Endothelial cell of umbilical vein (primary cell): ENCODE data around the gene GGTLC1. TPM values are rescaled to one million over a fixed set of nuclear protein-coding genes. Genes with fewer than 3 reads are reported as not detected.

Experiments used
- BruUV-seq: library from RNA; stranded (reverse); fragments of 400-500 nt; replicated peaks from 2 replicates; lab custom pipeline; 2021; lab: Mats Ljungman, UMichigan
- CTCF ChIA-PET: fragments of 300-600, 350-600 bp; sonication (Branson Sonifier 250); formaldehyde crosslinking; loops from one replicate; lab custom pipeline; 2021; ENCODE audit warnings: antibody characterized with exemption, inconsistent platforms; lab: Charles Lee
- POLR2A ChIA-PET: fragments of 300-600, 350-600 bp; sonication (Branson Sonifier 250); formaldehyde crosslinking; loops from one replicate; lab custom pipeline; 2021; ENCODE audit warnings: antibody characterized with exemption, inconsistent platforms; lab: Charles Lee
- DNase-seq: peaks from one replicate; pipeline ENCODE4 v3.0.0-alpha.2; 2011; ENCODE audit warnings: low read depth, low spot score
- FAIRE-seq: peaks from 2 replicates; lab custom pipeline; 2011; peaks lifted over from hg19 to GRCh38; lab: Jason Lieb, UNC
- H2AFZ ChIP-seq: 2 replicates; pipeline ENCODE4 v1.6.0; 2012; ENCODE audit warnings: low read depth, low read length, control low read depth, inconsistent platforms
- H3K27ac ChIP-seq: 2 replicates; pipeline ENCODE4 v1.5.1; 2011; ENCODE audit warnings: low read depth, mild to moderate bottlenecking, control low read depth, low read length, moderate library complexity; ENCODE audit not compliant: insufficient read depth
- H3K27me3 ChIP-seq, 2 experiments: 2 replicates each; pipeline versions ENCODE4 v1.6.0 to v1.6.1; 2011; ENCODE audit warnings: low read length in 2 of 2, mixed read lengths in 1 of 2; ENCODE audit not compliant: control insufficient read depth in 2 of 2, insufficient read depth in 2 of 2
- H3K36me3 ChIP-seq, 2 experiments: 2 replicates in 1 of 2; 3 replicates in 1 of 2; pipeline ENCODE4 v1.5.1; 2011; ENCODE audit warnings: low read length in 2 of 2, mild to moderate bottlenecking in 1 of 2, moderate library complexity in 1 of 2; ENCODE audit not compliant: control insufficient read depth in 2 of 2, insufficient read depth in 2 of 2; ENCODE audit errors: extremely low read depth in 1 of 2
- H3K4me1 ChIP-seq: 3 replicates; pipeline ENCODE4 v1.5.1; 2011; ENCODE audit warnings: mild to moderate bottlenecking, low read length; ENCODE audit not compliant: control insufficient read depth, insufficient read depth; ENCODE audit errors: extremely low read depth
- H3K4me2 ChIP-seq: 2 replicates; pipeline ENCODE4 v1.6.1; 2011; ENCODE audit warnings: low read length, control low read depth, mixed read lengths; ENCODE audit not compliant: insufficient read depth
- H3K4me3 ChIP-seq, 3 experiments: fragments of 200-600 bp in 1 of 3; sonication (generic), shearing (Covaris generic) in 1 of 3; replicated peaks in 1 of 3; 2 replicates each; pipeline ENCODE4 v1.5.1; 2011 to 2016; ENCODE audit warnings: control low read depth in 3 of 3, low read length in 3 of 3, mild to moderate bottlenecking in 2 of 3, inconsistent platforms in 1 of 3, low read depth in 1 of 3, moderate library complexity in 1 of 3; ENCODE audit not compliant: insufficient read depth in 1 of 3
- H3K79me2 ChIP-seq: 2 replicates; pipeline ENCODE4 v1.6.0; 2012; ENCODE audit warnings: low read length, inconsistent platforms; ENCODE audit not compliant: control insufficient read depth, insufficient read depth
- H3K9ac ChIP-seq: replicated peaks from 2 replicates; pipeline ENCODE3; 2011; ENCODE audit warnings: low read length, control low read depth; ENCODE audit not compliant: insufficient read depth; ENCODE audit errors: extremely low read depth
- H3K9me1 ChIP-seq: replicated peaks from 3 replicates; pipeline ENCODE4 v1.6.0; 2011; ENCODE audit warnings: mild to moderate bottlenecking, low read length; ENCODE audit not compliant: control insufficient read depth, insufficient read depth; ENCODE audit errors: extremely low read depth
- H3K9me3 ChIP-seq: replicated peaks from 2 replicates; pipeline ENCODE4 v1.5.1; 2012; ENCODE audit warnings: low read length, inconsistent platforms; ENCODE audit not compliant: control insufficient read depth, insufficient read depth
- H4K20me1 ChIP-seq: replicated peaks from 2 replicates; pipeline ENCODE3; 2011; ENCODE audit warnings: mild to moderate bottlenecking, low read length; ENCODE audit not compliant: control insufficient read depth, insufficient read depth; ENCODE audit errors: extremely low read depth
- CTCF ChIP-seq, 2 donors: IDR thresholded peaks; 1 replicate in 1 of 2; 2 replicates in 1 of 2; pipeline ENCODE4 v1.5.1; 2011; ENCODE audit warnings: low read length in 2 of 2, mild to moderate bottlenecking in 2 of 2, moderate library complexity in 2 of 2, control low read depth in 1 of 2, inconsistent platforms in 1 of 2, low read depth in 1 of 2; ENCODE audit not compliant: insufficient read depth in 1 of 2; ENCODE audit errors: extremely low read depth in 1 of 2
- EZH2 ChIP-seq: IDR thresholded peaks from 2 replicates; pipeline ENCODE4 v1.6.1; 2012; ENCODE audit warnings: borderline replicate concordance, low read depth, mild to moderate bottlenecking, moderate library complexity, low read length, inconsistent platforms; ENCODE audit not compliant: severe bottlenecking
- FOS ChIP-seq: IDR thresholded peaks from 2 replicates; pipeline ENCODE4 v1.6.1; 2011; ENCODE audit warnings: mild to moderate bottlenecking, low read length, moderate library complexity, borderline replicate concordance; ENCODE audit not compliant: insufficient read depth
- GATA2 ChIP-seq: IDR thresholded peaks from 2 replicates; pipeline ENCODE4 v1.7.0; 2011; ENCODE audit warnings: low read depth, mild to moderate bottlenecking, moderate library complexity, mixed read lengths, low read length; ENCODE audit not compliant: insufficient read length, insufficient read depth
- JUN ChIP-seq: IDR thresholded peaks from 2 replicates; pipeline ENCODE4 v1.6.1; 2011; ENCODE audit warnings: borderline replicate concordance, low read depth; ENCODE audit not compliant: insufficient read length, insufficient read depth
- MYC ChIP-seq: IDR thresholded peaks from one replicate; pipeline ENCODE4 v1.6.1; 2011; ENCODE audit warnings: mild to moderate bottlenecking, low read depth, low read length
- POLR2A ChIP-seq: IDR thresholded peaks from 2 replicates; pipeline ENCODE4 v1.6.1; 2012; ENCODE audit warnings: low read depth, mild to moderate bottlenecking, control low read depth, low read length
- POLR2AphosphoS5 ChIP-seq: IDR thresholded peaks from 2 replicates; pipeline ENCODE4 v1.6.1; 2012; ENCODE audit warnings: low read depth, mild to moderate bottlenecking, control low read depth, low read length, moderate library complexity; ENCODE audit not compliant: insufficient read depth
- dilution Hi-C: fragments of 300-500 bp; cut with MboI; formaldehyde crosslinking; loops from one replicate; pipeline ENCODE4 v1.15.0; 2019; ENCODE audit warnings: low sequenced_read_pairs; ENCODE audit not compliant: extremely low pct_ligation_motif_present
- intact Hi-C: fragments of 100-400 bp; cut with micrococcal nuclease; formaldehyde crosslinking; loops from one replicate; pipeline ENCODE4 v1.10.0; 2022
- polyA plus RNA-seq, 4 experiments: library from polyadenylated mRNA; depleted of rRNA in 3 of 4; stranded (reverse) in 3 of 4; unstranded in 1 of 4; fragments of >200 nt; gene quantifications; 2 replicates each; pipeline versions ENCODE4 v1.2.1 to v1.2.3, GENCODE V29; 2011 to 2012; ENCODE audit warnings: missing spikeins in 1 of 4
- total RNA-seq: library from RNA; stranded (reverse); gene quantifications from 2 replicates; pipeline ENCODE4 v1.2.3, GENCODE V29; 2021
- TF ChIP-seq, protein P1 (sequence below): IDR thresholded peaks from 2 replicates; pipeline ENCODE4 v1.6.1; 2011; ENCODE audit not compliant: insufficient read depth, insufficient read length

GGTLC1 gene
- total and polyA plus RNA-seq, 2 donors (not counting 3 experiments of a cell fraction or from before 2014, with no cell fraction given): not detected

- Histone ChIP-seq H3K9me3 (no peaks in the 10 kb centered on the region), H4K20me1 (no peaks in the 10 kb centered on the region), H3K4me2 (no peak overlapping the region), H3K9me1 (no peaks in the 10 kb centered on the region), H3K27me3 (no peaks in the 10 kb centered on the region), H3K36me3 (no peaks in the 10 kb centered on the region), H2AFZ (no peak overlapping the region), H3K4me1 (no peaks in the 10 kb centered on the region), H3K27ac (no peak overlapping the region), H3K9ac (no peak overlapping the region), H3K79me2 (no peaks in the 10 kb centered on the region), H3K4me3 (no peak overlapping the region)
- FAIRE-seq (no peak), DNase-seq (no peak)
- BruUV-seq: no TSS peak
- intact Hi-C loops (no loop called here), dilution Hi-C loops (no loop called here)
- ChIA-PET CTCF (no interaction called here), POLR2A (no interaction called here)
- no peak for TF ChIP-seq FOS
- no peak for TF ChIP-seq MYC
- TF ChIP-seq EZH2: no peak
- no peak for TF ChIP-seq POLR2AphosphoS5
Observed at GRCh38 chr20:23943304-23943703, 45.3 kb downstream of the GGTLC1 start.

- Histone ChIP-seq H3K79me2 (no peaks in the 10 kb centered on the region), H3K9me3 (no peaks in the 10 kb centered on the region), H3K9me1 (no peaks in the 10 kb centered on the region), H3K27ac (no peak overlapping the region), H3K4me2 (no peak overlapping the region), H3K4me1 (no peaks in the 10 kb centered on the region), H3K27me3 (no peaks in the 10 kb centered on the region), H3K9ac (no peak overlapping the region), H2AFZ (no peak overlapping the region), H3K4me3 (no peak overlapping the region), H3K36me3 (no peaks in the 10 kb centered on the region), H4K20me1 (no peaks in the 10 kb centered on the region)
- intact Hi-C loops: no loop called here
- CTCF ChIA-PET: interaction anchor here (3.1 to 3.3 kb wide), 2 partner anchors 223 to 978 kb away, joined by 42 to 120 read pairs; no protein-coding TSS in a partner anchor
- FAIRE-seq: no peak
- dilution Hi-C loops: no loop called here
- DNase-seq: no peak
- POLR2A ChIA-PET: no interaction called here
- BruUV-seq: no TSS peak
- TF ChIP-seq MYC: no peak
- TF ChIP-seq, protein P1, sequence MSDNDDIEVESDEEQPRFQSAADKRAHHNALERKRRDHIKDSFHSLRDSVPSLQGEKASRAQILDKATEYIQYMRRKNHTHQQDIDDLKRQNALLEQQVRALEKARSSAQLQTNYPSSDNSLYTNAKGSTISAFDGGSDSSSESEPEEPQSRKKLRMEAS: no peak
- no peak for TF ChIP-seq EZH2
- TF ChIP-seq FOS: no peak
- no peak for TF ChIP-seq JUN
- TF ChIP-seq POLR2A: no peak
- TF ChIP-seq GATA2: no peak
- TF ChIP-seq CTCF (IDR thresholded peaks at IDR 0.05; ENCODE audit: extremely low read depth in 1 of 2, insufficient read depth in 1 of 2, low read depth in 1 of 2, low read length in 2 of 2): no peak
- TF ChIP-seq POLR2AphosphoS5: no peak
Observed at GRCh38 chr20:23939641-23940040, 48.9 kb downstream of the GGTLC1 start.
